Common myeloid progenitor, CD34-positive (primary cell): Measurements from ENCODE around the gene GPR137C.
"Not testable (repeated sequence)": the region's sequence is repeated elsewhere in the genome, so short reads cannot be mapped to it uniquely, and the experiment has no call there.

Experiments
- CTCF ChIA-PET: fragments of 350-600 bp; sonication (Branson Sonifier 250); formaldehyde crosslinking; loops from one replicate; lab custom pipeline; 2021; ENCODE audit warnings: antibody characterized with exemption; lab: Charles Lee
- POLR2A ChIA-PET: fragments of 350-600 bp; sonication (Branson Sonifier 250); formaldehyde crosslinking; loops from one replicate; lab custom pipeline; 2021; ENCODE audit warnings: antibody characterized with exemption; lab: Charles Lee
- DNase-seq, 3 donors: peaks; one replicate each; pipeline versions ENCODE4 v3.0.0 to v3.0.0-alpha.2; 2013
- H3K27ac ChIP-seq, 2 experiments: 1 replicate in 1 of 2; 2 replicates in 1 of 2; pipeline ENCODE4 v1.7.0; 2013; ENCODE audit warnings: inconsistent platforms in 2 of 2, low read length in 2 of 2, mild to moderate bottlenecking in 2 of 2, low read depth in 1 of 2, moderate library complexity in 1 of 2; ENCODE audit not compliant: severe bottlenecking in 2 of 2, insufficient read depth in 1 of 2, poor library complexity in 1 of 2
- H3K27me3 ChIP-seq, 5 experiments: replicated peaks in 2 of 5; 1 replicate in 3 of 5; 2 replicates in 2 of 5; pipeline versions ENCODE4 v1.6.1 to v1.7.0; 2013; ENCODE audit warnings: low read length in 4 of 5, mild to moderate bottlenecking in 2 of 5, moderate library complexity in 2 of 5, inconsistent platforms in 1 of 5; ENCODE audit not compliant: insufficient read depth in 5 of 5, control insufficient read depth in 4 of 5
- H3K36me3 ChIP-seq, 4 experiments: 1 replicate in 2 of 4; 2 replicates in 2 of 4; pipeline versions ENCODE4 v1.6.1 to v1.7.0; 2013; ENCODE audit warnings: low read length in 3 of 4, control low read depth in 1 of 4, mild to moderate bottlenecking in 1 of 4; ENCODE audit not compliant: control insufficient read depth in 4 of 4, insufficient read depth in 4 of 4
- H3K4me1 ChIP-seq, 4 experiments: 1 replicate in 3 of 4; 2 replicates in 1 of 4; pipeline versions ENCODE4 v1.6.1 to v1.7.1; 2013; ENCODE audit warnings: low read length in 3 of 4, mild to moderate bottlenecking in 3 of 4, control low read depth in 1 of 4, inconsistent platforms in 1 of 4, moderate library complexity in 1 of 4; ENCODE audit not compliant: control insufficient read depth in 4 of 4, insufficient read depth in 4 of 4; ENCODE audit errors: control extremely low read depth in 1 of 4
- H3K4me3 ChIP-seq, 7 experiments: 1 replicate in 4 of 7; 2 replicates in 3 of 7; pipeline versions ENCODE4 v1.5.1 to v1.7.0; 2013; ENCODE audit warnings: mild to moderate bottlenecking in 7 of 7, low read length in 6 of 7, moderate library complexity in 6 of 7, inconsistent platforms in 2 of 7, low read depth in 2 of 7, control low read depth in 1 of 7; ENCODE audit not compliant: insufficient read depth in 4 of 7, control insufficient read depth in 1 of 7; ENCODE audit errors: extremely low read depth in 1 of 7
- H3K9me3 ChIP-seq, 5 experiments: 1 replicate in 4 of 5; 2 replicates in 1 of 5; pipeline versions ENCODE4 v1.6.1 to v1.7.1; 2013; ENCODE audit warnings: low read length in 4 of 5, mild to moderate bottlenecking in 2 of 5, inconsistent platforms in 1 of 5, low read depth in 1 of 5, moderate library complexity in 1 of 5; ENCODE audit not compliant: control insufficient read depth in 4 of 5, insufficient read depth in 2 of 5; ENCODE audit errors: control extremely low read depth in 1 of 5
- WGBS: methylation state at CpG from one replicate; pipeline ENCODE4 v1.1.5; 2013; ENCODE audit not compliant: insufficient coverage; 5-methylcytosine and 5-hydroxymethylcytosine counted together

Gene GPR137C

DNA sequence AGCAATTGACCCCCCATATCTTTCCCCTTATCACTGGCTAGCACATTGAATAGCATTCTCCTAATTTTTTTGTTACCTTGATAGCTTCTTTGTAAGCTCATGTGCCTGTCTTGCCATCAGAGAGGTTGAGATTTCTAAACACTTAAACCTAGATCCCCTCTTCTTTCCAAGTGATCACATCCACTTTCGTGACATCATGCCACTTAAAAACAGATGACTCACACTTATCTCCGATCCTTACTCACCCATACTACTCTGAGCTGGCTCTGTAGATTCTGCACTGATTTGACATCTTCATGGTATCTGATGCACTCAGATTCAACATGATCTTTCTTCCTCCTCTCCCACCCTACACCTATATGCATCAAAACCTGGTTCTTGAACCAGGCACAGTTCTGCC is 10.5 kb downstream of the GPR137C start:
- no peaks in the 10 kb centered on the region for H3K36me3 ChIP-seq
- no peaks in the 10 kb centered on the region for H3K4me1 ChIP-seq
- no peak overlapping the region for H3K27ac ChIP-seq
- CTCF ChIA-PET: interaction anchor here (2.4 kb wide), 1 partner anchor 12 kb away, joined by 12 read pairs; the partner anchor contains the start of genes GPR137C and TXNDC16
- H3K4me3 ChIP-seq: no peak overlapping the region
- H3K27me3 ChIP-seq: no peaks in the 10 kb centered on the region
- POLR2A ChIA-PET: no interaction called here
- peaks cover 0 to 6% (median 0%) of the 10 kb centered on the region in 5 experiments for H3K9me3 ChIP-seq
- no peak for DNase-seq
- 100% methylated on average over 2 of the region's 2 CpGs for WGBS

DNA sequence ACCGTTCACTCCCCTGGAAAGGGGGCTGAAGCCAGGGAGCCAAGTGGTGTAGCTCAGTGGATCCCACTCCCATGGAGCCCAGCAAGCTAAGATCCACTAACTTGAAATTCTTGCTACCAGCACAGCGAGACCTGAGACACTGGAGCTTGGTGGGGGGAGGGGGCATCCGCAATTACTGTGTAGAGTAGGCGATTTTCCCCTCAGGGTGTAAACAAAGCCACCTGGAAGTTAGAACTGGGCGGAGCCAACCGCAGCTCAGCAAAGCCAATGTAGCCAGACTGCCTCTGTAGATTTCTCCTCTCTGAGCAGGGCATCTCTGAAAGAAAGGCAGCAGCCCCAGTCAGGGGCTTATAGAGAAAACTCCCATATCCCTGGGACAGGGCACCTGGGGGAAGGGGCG is 15.8 kb downstream of the GPR137C start:
- WGBS: 82% methylated on average over 4 of the region's 7 CpGs
- H3K4me1 ChIP-seq, H3K27ac ChIP-seq, CTCF ChIA-PET, DNase-seq, H3K9me3 ChIP-seq, H3K36me3 ChIP-seq, POLR2A ChIA-PET, H3K4me3 ChIP-seq, H3K27me3 ChIP-seq: not testable (repeated sequence)

DNA sequence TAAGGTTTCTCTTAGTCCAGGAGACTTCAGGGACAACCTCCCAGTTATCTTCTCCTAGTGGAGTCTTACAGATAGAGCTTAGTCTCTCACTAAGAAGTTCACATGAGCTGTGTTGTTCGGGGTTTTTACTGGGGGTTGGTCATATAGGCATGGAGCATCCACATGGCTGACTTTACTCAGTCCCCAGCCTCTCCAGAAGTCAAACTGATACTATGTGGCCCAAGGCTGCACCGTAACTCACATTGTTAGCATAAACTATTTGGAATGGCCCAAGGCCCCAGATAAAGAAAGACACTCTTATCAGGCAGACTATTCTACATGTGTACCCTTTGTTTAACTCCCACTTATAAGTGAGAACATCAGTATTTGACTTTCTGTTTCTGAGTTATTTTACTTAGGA is 23.2 kb downstream of the GPR137C start:
- DNase-seq: no peak
- WGBS: 100% methylated on average over 2 of the region's 2 CpGs

DNA sequence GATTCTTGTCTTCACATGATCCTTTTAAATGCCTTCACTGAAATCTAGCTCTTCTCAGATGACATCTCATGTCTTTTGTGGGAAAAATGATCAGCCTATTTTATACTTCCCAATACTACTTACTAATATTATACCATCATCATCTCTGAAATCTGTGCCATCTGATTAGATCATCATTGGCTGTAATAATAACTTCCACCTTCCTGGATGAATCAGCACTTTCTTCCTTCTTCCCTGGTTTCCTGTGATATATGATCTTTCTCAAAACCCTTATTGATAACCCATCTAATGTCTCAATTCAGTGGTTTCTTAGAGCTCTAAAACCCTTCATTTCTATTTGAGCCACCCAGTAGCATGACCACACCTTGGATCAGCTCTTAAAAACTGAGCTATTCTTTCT is 30.9 kb downstream of the GPR137C start:
- POLR2A ChIA-PET: no interaction called here
- no peak for DNase-seq
- CTCF ChIA-PET: interaction anchor here (1.8 kb wide), 1 partner anchor 49 kb away, joined by 5 read pairs; no protein-coding TSS in a partner anchor

More for the DNA sequence above, 23.2 kb downstream of the GPR137C start:
- Histone ChIP-seq H3K27ac (no peak overlapping the region), H3K4me3 (no peak overlapping the region), H3K27me3 (no peaks in the 10 kb centered on the region), H3K4me1 (no peaks in the 10 kb centered on the region), H3K36me3 (no peaks in the 10 kb centered on the region), H3K9me3 (peaks cover 0 to 6% (median 3%) of the 10 kb centered on the region in 5 experiments)
- POLR2A ChIA-PET: no interaction called here
- CTCF ChIA-PET: no interaction called here

DNA sequence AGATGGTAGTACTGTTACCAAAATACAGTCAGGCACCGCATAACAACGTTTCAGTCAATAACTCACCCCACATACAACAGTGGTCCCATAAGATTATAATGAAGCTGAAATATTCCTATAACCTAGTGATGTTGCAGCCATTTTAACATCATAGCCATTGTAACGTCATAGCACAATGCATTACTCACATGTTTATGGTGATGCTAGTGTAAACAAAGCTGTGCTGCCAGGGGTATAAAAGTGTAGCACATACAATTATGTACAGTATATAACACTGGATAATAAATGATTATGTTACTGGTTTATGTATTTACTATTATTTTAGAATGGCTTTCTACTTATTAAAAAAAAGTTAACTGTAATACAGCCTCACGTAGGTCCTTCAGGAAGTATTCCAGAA is 37.0 kb downstream of the GPR137C start:
- H3K9me3 ChIP-seq: peaks cover 0 to 1% (median 0%) of the 10 kb centered on the region in 5 experiments
- H3K4me1 ChIP-seq: no peaks in the 10 kb centered on the region
- H3K27me3 ChIP-seq: no peaks in the 10 kb centered on the region
- H3K4me3 ChIP-seq: no peak overlapping the region
- ChIA-PET CTCF (no interaction called here), POLR2A (no interaction called here)
- H3K27ac ChIP-seq: no peak overlapping the region
- no peaks in the 10 kb centered on the region for H3K36me3 ChIP-seq
- WGBS: 83% methylated on average over 1 of the region's 4 CpGs
- DNase-seq: no peak

More for the DNA sequence above, 30.9 kb downstream of the GPR137C start:
- Histone ChIP-seq H3K4me3 (no peak overlapping the region), H3K27me3 (no peaks in the 10 kb centered on the region), H3K9me3 (no peaks in the 10 kb centered on the region), H3K27ac (no peak overlapping the region), H3K4me1 (no peaks in the 10 kb centered on the region), H3K36me3 (no peaks in the 10 kb centered on the region)

DNA sequence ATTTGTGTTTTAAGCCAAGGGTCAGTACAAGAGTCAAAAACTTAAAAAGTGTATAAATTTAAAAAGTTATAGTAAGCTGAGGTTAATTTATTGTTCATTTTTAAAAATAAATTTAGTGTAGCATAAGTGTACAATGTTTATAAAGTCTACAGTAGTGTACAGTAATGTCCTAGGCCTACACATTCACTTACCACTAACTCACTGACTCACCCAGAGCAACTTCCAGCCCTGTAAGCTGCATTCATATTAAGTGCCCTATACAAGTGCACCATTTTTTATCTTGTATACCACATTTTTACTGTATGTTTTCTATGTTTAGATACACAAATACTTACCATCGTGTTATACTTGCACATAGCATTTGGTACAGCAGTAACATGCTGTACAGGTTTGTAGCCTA is 37.7 kb downstream of the GPR137C start:
- Histone ChIP-seq H3K4me3 (no peak overlapping the region), H3K36me3 (no peaks in the 10 kb centered on the region), H3K27me3 (no peaks in the 10 kb centered on the region), H3K4me1 (no peaks in the 10 kb centered on the region), H3K27ac (no peak overlapping the region), H3K9me3 (peaks cover 0 to 1% (median 0%) of the 10 kb centered on the region in 5 experiments)
- ChIA-PET POLR2A (no interaction called here), CTCF (no interaction called here)
- WGBS: no CpG with 5 or more reads among the region's 1 CpG
- DNase-seq: no peak

DNA sequence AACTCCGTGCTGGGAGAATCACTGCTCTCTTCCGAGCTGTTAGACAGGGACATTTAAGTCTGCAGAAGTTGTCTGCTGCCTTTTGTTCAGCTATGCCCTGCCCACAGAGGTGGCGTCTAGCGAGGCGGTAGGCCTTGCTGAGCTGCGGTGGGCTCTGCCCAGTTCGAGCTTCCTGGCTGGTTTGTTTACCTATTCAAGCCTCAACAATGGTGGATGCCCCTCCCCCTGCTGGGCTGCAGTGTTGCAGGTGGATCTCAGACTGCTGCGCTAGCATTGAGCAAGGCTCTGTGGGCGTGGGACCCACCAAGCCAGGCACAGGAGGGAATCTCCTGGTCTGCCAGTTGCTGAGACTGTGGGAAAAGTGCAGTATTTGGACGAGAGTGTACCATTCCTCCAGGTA is 43.7 kb downstream of the GPR137C start:
- no peak for DNase-seq
- WGBS: 91% methylated on average over 8 of the region's 10 CpGs
- peaks cover 0 to 7% (median 0%) of the 10 kb centered on the region in 5 experiments for H3K9me3 ChIP-seq
- H3K27me3 ChIP-seq: no peaks in the 10 kb centered on the region
- no peaks in the 10 kb centered on the region for H3K36me3 ChIP-seq
- H3K27ac ChIP-seq: no peak overlapping the region
- H3K4me1 ChIP-seq: no peaks in the 10 kb centered on the region
- CTCF ChIA-PET: no interaction called here
- POLR2A ChIA-PET: no interaction called here
- no peak overlapping the region for H3K4me3 ChIP-seq
